HUES6 (cell line): ENCODE measurements around the gene HIF3A.
"Not testable (repeated sequence)": the region's sequence is repeated elsewhere in the genome, so short reads cannot be mapped to it uniquely, and the experiment has no call there.

ENCODE experiments used
- H3K27ac ChIP-seq: 2 replicates; pipeline ENCODE4 v1.7.0; 2013; ENCODE audit warnings: low read depth, mild to moderate bottlenecking, low read length, inconsistent platforms
- H3K27me3 ChIP-seq: 2 replicates; pipeline ENCODE4 v1.6.1; 2013; ENCODE audit warnings: low read length; ENCODE audit not compliant: control insufficient read depth, insufficient read depth
- H3K36me3 ChIP-seq: 2 replicates; pipeline ENCODE4 v1.6.1; 2013; ENCODE audit warnings: low read length; ENCODE audit not compliant: control insufficient read depth, insufficient read depth
- H3K4me1 ChIP-seq: 2 replicates; pipeline ENCODE4 v1.6.1; 2013; ENCODE audit warnings: low read length; ENCODE audit not compliant: control insufficient read depth, insufficient read depth
- H3K4me3 ChIP-seq: 2 replicates; pipeline ENCODE4 v1.5.1; 2013; ENCODE audit warnings: low read depth, low read length
- H3K9ac ChIP-seq: one replicate; pipeline ENCODE4 v1.6.1; 2013; ENCODE audit warnings: mild to moderate bottlenecking, low read length
- H3K9me3 ChIP-seq: 2 replicates; pipeline ENCODE4 v1.6.1; 2013; ENCODE audit warnings: low read depth, low read length; ENCODE audit not compliant: control insufficient read depth, insufficient read depth

HIF3A gene

DNA sequence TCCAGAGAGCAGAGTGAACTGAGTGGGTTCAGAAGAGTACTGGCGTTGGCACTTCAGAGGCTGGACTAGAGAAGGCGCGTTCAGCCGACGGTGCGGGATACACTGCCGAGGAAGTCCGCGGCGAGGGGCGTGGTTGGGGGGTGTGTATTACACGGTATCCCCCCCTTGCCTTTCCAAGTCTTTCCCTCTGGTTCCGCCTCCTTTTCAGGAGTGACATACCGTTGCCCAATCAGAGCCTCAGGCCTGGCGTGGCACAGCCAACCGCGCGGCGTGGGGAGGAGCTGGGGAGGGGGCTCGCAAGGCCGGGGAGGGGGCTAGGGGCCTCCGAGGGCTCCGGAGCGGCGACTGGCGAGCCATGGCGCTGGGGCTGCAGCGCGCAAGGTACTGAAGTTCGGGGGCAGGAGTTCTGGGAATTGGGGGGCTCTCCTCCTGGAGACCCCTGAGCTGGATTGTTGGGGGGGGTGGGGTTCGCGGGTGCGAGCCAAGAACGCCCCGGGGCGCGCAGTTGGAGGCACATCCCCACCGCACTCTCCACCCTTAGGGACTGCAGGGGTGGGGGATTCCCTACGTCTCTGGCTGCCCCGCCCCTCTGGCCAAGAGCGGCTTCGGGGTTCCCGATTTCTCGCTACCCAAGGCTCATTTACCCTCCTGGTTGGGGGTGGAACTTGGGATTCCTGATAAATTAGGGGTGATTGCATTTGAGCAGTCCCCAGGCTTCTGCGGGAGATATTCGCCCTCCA, at the start of gene HIF3A:
Gene HIF3A, plus strand, starts transcription at position 321 of the 740 bp plus-strand sequence. Its CDS starts 35 bp downstream, at position 356.
- Histone ChIP-seq H3K4me3 (peak within 1 kb of the TSS; percentile 74), H3K27ac (no peak within 1 kb of the TSS), H3K9me3 (no peaks in the 10 kb centered on the region), H3K27me3 (peaks cover 12% of the 10 kb centered on the region), H3K9ac (peak within 1 kb of the TSS; percentile 18), H3K36me3 (no peaks in the 10 kb centered on the region), H3K4me1 (peaks cover 35% of the 10 kb centered on the region)

DNA sequence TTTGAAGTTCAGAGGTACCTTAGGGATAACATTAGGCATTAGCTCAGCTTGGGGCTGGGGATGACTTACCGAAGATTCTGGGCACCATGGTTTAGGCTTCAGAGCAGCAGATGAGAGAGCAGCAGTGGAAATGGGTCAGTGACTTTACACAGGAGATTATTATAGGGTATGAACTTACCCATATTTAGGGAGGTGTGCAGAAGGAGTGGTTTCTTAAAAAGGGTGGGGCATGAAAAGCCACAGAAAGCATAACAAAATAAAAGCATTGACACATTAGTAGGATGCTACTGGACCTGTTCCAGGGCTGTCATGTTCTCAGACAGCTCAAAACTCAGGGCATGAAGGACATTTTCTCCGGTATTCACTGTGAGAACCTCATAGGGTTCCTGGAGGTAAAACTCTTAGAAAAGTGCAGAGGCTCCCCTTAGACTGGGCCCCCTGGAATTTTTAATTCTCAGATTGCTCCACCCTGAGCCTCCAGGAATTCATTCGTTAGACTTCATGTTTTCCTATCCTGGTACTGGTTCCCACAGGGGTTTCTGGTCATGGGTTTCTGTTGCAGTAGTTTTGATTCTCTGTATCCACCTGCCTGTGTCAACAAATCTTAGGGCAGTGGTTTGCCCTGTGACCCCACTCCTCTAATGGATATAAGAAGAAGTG, 46.6 kb upstream of the HIF3A start:
- Histone ChIP-seq H3K9me3 (no peaks in the 10 kb centered on the region), H3K4me3 (no peak overlapping the region), H3K9ac (no peak overlapping the region), H3K27ac (no peak overlapping the region), H3K36me3 (no peaks in the 10 kb centered on the region), H3K4me1 (no peaks in the 10 kb centered on the region), H3K27me3 (peaks cover 3% of the 10 kb centered on the region; the same call in 1 of the 2 replicates)

DNA sequence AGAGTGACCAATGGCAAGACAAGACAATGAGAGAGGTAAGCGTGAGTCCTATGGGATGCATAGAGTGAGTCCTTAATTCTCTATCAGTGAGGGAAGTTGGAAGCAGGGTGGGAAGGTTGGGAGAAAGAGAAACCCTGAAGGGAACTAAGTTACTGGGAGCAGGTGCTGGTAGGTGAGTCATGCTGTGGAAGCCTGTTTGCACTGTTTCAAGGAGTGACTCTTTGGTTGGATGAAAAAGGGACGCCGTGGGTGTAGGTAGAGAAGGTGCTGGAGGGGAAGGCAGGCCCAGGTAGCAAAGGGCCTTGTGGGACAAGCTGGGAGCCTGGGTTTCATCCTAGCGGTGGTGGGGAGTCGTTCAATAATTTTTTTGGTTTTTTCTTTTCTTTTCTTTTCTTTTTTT, 45.4 kb upstream of the HIF3A start:
- H3K4me3 ChIP-seq = no peak overlapping the region
- H3K9me3 ChIP-seq = no peaks in the 10 kb centered on the region
- H3K4me1 ChIP-seq = no peaks in the 10 kb centered on the region
- no peak overlapping the region for H3K9ac ChIP-seq
- no peaks in the 10 kb centered on the region for H3K36me3 ChIP-seq
- H3K27me3 ChIP-seq = no peaks in the 10 kb centered on the region; the same call in 1 of the 2 replicates
- no peak overlapping the region for H3K27ac ChIP-seq

DNA sequence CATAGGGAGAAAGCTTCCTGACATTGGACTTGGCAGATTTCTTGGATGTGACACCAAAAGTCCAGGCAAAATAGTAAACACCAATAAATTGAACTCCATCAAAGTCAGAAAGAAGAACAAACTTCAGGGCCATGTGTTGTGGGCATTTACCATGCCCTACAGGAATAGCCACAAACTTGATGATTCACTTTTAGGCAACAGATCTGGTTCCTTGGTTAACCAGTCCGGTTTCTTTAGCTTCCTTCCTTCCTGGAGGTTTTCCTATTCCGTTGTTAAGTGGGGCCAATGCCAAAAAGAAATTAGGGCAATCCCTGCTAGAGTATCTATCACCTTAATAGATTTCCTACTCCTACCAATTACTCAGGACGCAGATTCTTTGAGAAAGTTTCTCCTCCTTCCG, 42.1 kb upstream of the HIF3A start:
- Histone ChIP-seq H3K27me3 (no peaks in the 10 kb centered on the region; the same call in 1 of the 2 replicates), H3K9ac (no peak overlapping the region), H3K9me3 (no peaks in the 10 kb centered on the region), H3K4me1 (no peaks in the 10 kb centered on the region), H3K36me3 (no peaks in the 10 kb centered on the region), H3K27ac (no peak overlapping the region), H3K4me3 (no peak overlapping the region)

DNA sequence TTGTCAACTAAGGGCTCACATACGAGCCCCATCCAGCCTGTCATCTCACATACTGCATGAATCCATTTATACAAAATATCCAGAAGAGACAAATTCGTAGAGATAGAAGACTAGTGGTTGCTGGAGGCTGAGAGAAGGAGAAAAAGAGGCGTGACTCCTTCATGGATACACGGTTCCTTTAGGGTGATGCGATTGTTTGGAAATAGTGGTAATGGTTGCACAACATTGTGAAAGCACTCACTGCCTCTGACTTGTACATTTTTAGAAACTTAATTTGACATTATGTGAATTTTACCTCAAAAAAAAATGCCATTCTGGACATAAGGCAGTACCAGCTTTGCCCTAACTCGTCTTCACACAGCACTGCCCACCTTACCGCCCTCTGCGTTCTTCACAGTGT, 40.0 kb upstream of the HIF3A start:
- Histone ChIP-seq H3K27ac (no peak overlapping the region), H3K27me3 (no peaks in the 10 kb centered on the region), H3K4me3 (no peak overlapping the region), H3K4me1 (no peaks in the 10 kb centered on the region), H3K9me3 (no peaks in the 10 kb centered on the region), H3K36me3 (no peaks in the 10 kb centered on the region), H3K9ac (no peak overlapping the region)

DNA sequence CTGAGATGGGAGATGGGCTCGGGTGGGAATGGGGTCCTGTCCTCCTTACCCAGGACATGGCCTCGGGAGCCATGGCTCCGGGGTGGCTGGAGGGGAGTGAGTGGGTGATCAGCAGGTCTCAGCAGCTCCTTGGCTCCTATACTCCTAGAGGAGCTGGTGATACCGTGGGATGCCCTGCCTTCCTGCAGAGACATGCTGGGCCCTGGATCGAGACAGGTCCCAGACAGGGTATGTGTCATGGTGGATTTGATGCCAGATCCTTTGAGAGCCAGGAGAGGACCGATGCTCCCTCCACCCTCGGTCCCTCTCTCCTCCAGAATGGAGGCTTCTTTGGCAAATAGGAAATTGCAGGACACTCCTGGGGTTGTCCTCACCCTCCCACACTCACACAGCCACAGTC, 35.3 kb upstream of the HIF3A start:
- not testable (repeated sequence) for H3K4me3 ChIP-seq, H3K9me3 ChIP-seq, H3K4me1 ChIP-seq, H3K9ac ChIP-seq, H3K27ac ChIP-seq, H3K27me3 ChIP-seq, H3K36me3 ChIP-seq

DNA sequence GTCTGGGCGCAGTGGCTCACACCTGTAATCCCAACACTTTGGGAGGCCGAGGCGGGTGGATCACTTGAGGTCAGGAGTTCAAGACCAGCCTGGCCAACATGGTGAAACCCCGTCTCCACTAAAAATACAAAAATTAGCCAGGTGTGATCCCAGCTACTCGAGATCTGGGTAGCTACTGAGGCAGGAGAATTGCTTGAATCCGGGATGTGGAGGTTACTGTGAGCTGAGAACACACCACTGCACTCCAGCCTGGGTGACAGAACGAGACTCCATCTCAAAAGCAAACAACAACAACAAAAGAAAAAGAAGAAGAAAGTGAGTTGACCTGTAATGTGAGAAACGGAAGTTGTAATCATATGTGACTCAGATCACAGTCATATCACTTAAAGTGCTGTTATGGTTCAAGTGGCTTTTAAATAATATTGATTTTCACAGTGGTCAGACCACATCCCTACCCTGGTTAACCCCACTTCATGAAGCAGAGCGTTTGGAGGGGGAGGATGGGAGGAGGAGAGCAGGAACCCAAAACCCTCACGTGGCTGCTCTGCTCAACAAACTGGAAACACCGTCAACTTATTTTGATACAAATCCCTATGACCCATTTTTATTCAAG, 34.1 kb upstream of the HIF3A start:
- H3K9me3 ChIP-seq, H3K9ac ChIP-seq, H3K36me3 ChIP-seq, H3K27me3 ChIP-seq, H3K4me1 ChIP-seq, H3K27ac ChIP-seq, H3K4me3 ChIP-seq: not testable (repeated sequence)

DNA sequence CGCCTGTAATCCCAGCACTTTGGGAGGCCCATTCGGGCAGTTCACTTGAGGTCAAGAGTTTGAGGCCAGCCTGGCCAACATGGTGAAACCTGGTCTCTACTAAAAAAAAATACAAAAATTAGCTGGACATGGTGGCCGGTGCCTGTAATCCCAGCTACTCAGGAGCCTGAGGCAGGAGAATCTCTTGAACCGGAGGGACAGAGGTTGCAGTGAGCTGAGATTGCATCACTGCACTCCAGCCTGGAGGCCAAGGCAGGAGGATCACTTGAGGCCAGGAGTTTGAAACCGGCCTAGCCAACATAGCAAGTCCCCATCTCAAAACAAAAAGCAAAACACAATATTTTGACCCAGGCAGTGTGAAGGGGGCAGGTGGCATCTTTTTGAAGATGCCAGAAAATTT, 32.0 kb upstream of the HIF3A start:
- H3K27ac ChIP-seq, H3K27me3 ChIP-seq, H3K9me3 ChIP-seq, H3K4me1 ChIP-seq, H3K9ac ChIP-seq, H3K4me3 ChIP-seq, H3K36me3 ChIP-seq: not testable (repeated sequence)

DNA sequence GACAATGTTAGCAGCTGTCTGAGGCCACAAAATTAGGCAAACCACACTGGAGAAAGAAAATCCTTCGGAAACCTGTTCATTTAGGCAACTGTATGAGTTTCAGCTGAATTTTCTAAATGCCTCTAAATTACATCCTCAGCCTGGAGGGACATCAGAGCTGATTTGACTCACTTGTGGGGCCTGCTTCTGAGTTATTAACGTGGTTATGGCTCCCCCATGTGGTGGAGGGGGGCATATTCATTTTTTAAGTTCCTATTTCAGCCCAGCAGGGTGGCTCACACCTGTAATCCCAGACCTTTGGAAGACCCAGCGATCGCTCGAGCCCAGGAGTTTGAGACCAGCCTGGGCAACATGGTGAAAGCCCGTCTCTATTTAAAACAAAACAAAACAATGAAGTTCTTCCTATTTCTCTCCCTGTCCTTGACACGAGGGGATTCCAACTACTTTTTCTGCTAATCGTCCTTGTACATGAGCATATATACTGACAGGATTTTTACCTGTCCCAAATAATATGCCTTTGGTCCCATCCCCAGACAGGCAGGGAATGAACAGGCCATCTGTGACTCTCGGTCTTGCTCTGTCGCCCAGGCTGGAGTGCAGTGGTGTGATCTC, 31.5 kb upstream of the HIF3A start:
- Histone ChIP-seq H3K9me3 (no peaks in the 10 kb centered on the region), H3K4me3 (no peak overlapping the region), H3K9ac (no peak overlapping the region), H3K27ac (no peak overlapping the region), H3K36me3 (no peaks in the 10 kb centered on the region), H3K27me3 (no peaks in the 10 kb centered on the region), H3K4me1 (0 out of 2 replicates have a peak, but pooled peaks cover 3% of the 10 kb centered on the region)

DNA sequence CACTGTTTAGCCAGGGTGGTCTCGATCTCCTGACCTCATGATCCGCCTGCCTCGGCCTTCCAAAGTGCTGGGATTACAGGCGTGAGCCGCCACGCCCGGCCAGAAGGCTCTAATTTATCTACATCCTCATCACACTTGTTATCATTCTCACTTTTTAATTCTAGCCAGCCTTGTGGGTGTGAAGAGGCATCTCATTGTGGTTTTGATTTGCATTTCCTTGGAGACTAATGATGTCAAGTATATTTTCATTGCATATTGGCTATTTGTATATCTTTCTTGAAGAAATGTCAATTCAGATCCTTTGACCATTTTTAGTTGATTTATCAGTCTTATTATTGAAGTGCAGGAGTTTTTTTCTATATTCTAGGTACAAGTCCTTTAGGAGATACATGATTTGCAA, 27.7 kb upstream of the HIF3A start:
- Histone ChIP-seq H3K4me3 (no peak overlapping the region), H3K9ac (no peak overlapping the region), H3K9me3 (no peaks in the 10 kb centered on the region), H3K27ac (no peak overlapping the region), H3K27me3 (no peaks in the 10 kb centered on the region), H3K4me1 (peaks cover 17% of the 10 kb centered on the region), H3K36me3 (no peaks in the 10 kb centered on the region; the same call in 1 of the 2 replicates)
